PC-3 (cell line): Measurements from ENCODE around the gene ZNF692.

Experiments used
- EZH2 ChIP-seq: fragments of 300-600 bp; sonication (generic); IDR thresholded peaks from one replicate; pipeline ENCODE4 v1.6.1; 2017; ENCODE audit warnings: antibody characterized with exemption, mild to moderate bottlenecking, low read length; ENCODE audit not compliant: unreplicated experiment
- EZH2phosphoT487 ChIP-seq: fragments of 300-600 bp; sonication (generic); IDR thresholded peaks from 2 replicates; pipeline ENCODE4 v1.6.1; 2018; ENCODE audit warnings: mild to moderate bottlenecking, antibody characterized with exemption, low read length, borderline replicate concordance
- TF ChIP-seq, protein P1 (sequence below): fragments of 300-600 bp; sonication (generic); conservative IDR thresholded peaks from 2 replicates; pipeline ENCODE4 v1.5.1; 2017; ENCODE audit warnings: antibody characterized with exemption, low read depth, mild to moderate bottlenecking, low read length

DNA sequence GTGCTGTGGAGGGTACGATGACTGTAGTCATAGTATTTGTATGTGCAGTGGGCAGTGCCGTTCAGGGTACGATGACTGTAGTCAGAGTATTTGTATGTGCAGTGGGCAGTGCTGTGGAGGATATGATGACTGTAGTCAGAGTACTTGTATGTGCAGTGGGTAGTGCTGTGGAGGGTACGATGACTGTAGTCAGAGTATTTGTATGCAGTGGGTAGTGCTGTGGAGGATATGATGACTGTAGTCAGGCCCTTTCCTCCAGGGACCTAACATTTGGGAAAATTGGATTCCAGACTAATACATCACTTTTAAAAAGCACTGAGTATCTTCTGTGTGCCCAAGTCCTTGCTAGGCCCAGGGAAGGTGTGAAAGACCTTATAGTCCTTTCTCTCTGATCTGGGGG lies 17.9 kb downstream of the ZNF692 start:
- TF ChIP-seq, protein P1, sequence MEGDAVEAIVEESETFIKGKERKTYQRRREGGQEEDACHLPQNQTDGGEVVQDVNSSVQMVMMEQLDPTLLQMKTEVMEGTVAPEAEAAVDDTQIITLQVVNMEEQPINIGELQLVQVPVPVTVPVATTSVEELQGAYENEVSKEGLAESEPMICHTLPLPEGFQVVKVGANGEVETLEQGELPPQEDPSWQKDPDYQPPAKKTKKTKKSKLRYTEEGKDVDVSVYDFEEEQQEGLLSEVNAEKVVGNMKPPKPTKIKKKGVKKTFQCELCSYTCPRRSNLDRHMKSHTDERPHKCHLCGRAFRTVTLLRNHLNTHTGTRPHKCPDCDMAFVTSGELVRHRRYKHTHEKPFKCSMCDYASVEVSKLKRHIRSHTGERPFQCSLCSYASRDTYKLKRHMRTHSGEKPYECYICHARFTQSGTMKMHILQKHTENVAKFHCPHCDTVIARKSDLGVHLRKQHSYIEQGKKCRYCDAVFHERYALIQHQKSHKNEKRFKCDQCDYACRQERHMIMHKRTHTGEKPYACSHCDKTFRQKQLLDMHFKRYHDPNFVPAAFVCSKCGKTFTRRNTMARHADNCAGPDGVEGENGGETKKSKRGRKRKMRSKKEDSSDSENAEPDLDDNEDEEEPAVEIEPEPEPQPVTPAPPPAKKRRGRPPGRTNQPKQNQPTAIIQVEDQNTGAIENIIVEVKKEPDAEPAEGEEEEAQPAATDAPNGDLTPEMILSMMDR, result no peak
- TF ChIP-seq EZH2 (no peak), EZH2phosphoT487 (no peak)
